Activated CD4-positive, alpha-beta T cell treated with anti-CD3 and anti-CD28 coated beads, Interleukin-2, amount 50 U/mL, for 4 hours (primary cell): Measurements from ENCODE around the gene LRRC14B.
"Not testable (repeated sequence)": the region's sequence is repeated elsewhere in the genome, so short reads cannot be mapped to it uniquely, and the experiment has no call there.

Experiments
- DNase-seq, 2 experiments: peaks; one replicate each; pipeline ENCODE4 v3.0.0-alpha.2; 2020

LRRC14B gene

GRCh38 chr5:160921-161802 lies 30.1 kb upstream of the LRRC14B start:
- DNase-seq = no peak

- DNase-seq = no peak
These were observed 29.5 kb upstream of the LRRC14B start for GRCh38 chr5:161803-162110.

GRCh38 chr5:162190-162564 lies 29.1 kb upstream of the LRRC14B start:
- DNase-seq = no peak

GRCh38 chr5:162565-163337 lies 28.5 kb upstream of the LRRC14B start:
- no peak for DNase-seq

- no peak for DNase-seq
These were observed 28.0 kb upstream of the LRRC14B start for GRCh38 chr5:163338-163620.

GRCh38 chr5:163841-164240 lies 27.5 kb upstream of the LRRC14B start:
- no peak for DNase-seq

- no peak for DNase-seq
These were observed 27.1 kb upstream of the LRRC14B start for GRCh38 chr5:164244-164643.

GRCh38 chr5:164783-165182 lies 26.5 kb upstream of the LRRC14B start:
- DNase-seq = not testable (repeated sequence)

- DNase-seq = no peak
These were observed 24.6 kb upstream of the LRRC14B start for GRCh38 chr5:166441-167372.

- DNase-seq = no peak
These were observed 23.8 kb upstream of the LRRC14B start for GRCh38 chr5:167511-167910.

- no peak for DNase-seq
These were observed 23.2 kb upstream of the LRRC14B start for GRCh38 chr5:167982-168660.

- DNase-seq = no peak
These were observed 22.1 kb upstream of the LRRC14B start for GRCh38 chr5:169071-169727.

GRCh38 chr5:169728-170094 lies 21.6 kb upstream of the LRRC14B start:
- no peak for DNase-seq

GRCh38 chr5:170971-171800 lies 20.1 kb upstream of the LRRC14B start:
- DNase-seq = no peak

- no peak for DNase-seq
These were observed 19.4 kb upstream of the LRRC14B start for GRCh38 chr5:171801-172331.

GRCh38 chr5:172421-172820 lies 18.9 kb upstream of the LRRC14B start:
- no peak for DNase-seq

GRCh38 chr5:172841-173251 lies 18.4 kb upstream of the LRRC14B start:
- no peak for DNase-seq

- no peak for DNase-seq
These were observed 17.7 kb upstream of the LRRC14B start for GRCh38 chr5:173392-174290.

- DNase-seq = no peak
These were observed 17.0 kb upstream of the LRRC14B start for GRCh38 chr5:174291-174600.

GRCh38 chr5:174876-175465 lies 16.3 kb upstream of the LRRC14B start:
- DNase-seq = no peak
